HL-60 (cell line): ENCODE data around the gene SLC38A10.

Experiments used
- DNase-seq, 2 experiments: peaks; one replicate each; pipeline ENCODE4 v3.0.0-alpha.2; 2010 to 2020; ENCODE audit warnings: low read depth in 1 of 2, low spot score in 1 of 2
- H3K27ac ChIP-seq: fragments of 250-450 bp; sonication (Bioruptor Pico); replicated peaks from 2 replicates; pipeline ENCODE4 v1.5.1; 2020; ENCODE audit warnings: mild to moderate bottlenecking, moderate library complexity
- H3K27me3 ChIP-seq: fragments of 250-450 bp; sonication (Bioruptor Pico); 2 replicates; pipeline ENCODE4 v1.5.1; 2021; ENCODE audit warnings: mild to moderate bottlenecking, moderate library complexity; ENCODE audit not compliant: insufficient read depth, poor library complexity, severe bottlenecking
- H3K4me3 ChIP-seq: replicated peaks from 2 replicates; pipeline ENCODE4 v1.5.1; 2011; ENCODE audit warnings: mild to moderate bottlenecking, control low read depth, low read length; ENCODE audit not compliant: insufficient read depth
- GABPA ChIP-seq: IDR thresholded peaks from 2 replicates; pipeline ENCODE4 v1.6.1; 2012; ENCODE audit warnings: low read depth
- POLR2AphosphoS5 ChIP-seq: IDR thresholded peaks from 2 replicates; pipeline ENCODE4 v1.6.1; 2012; ENCODE audit warnings: low read depth
- SPI1 ChIP-seq: IDR thresholded peaks from 2 replicates; pipeline ENCODE4 v1.6.1; 2012; ENCODE audit warnings: low read depth, mild to moderate bottlenecking, borderline replicate concordance
- TF ChIP-seq, protein P1 (sequence below): IDR thresholded peaks from one replicate; pipeline ENCODE4 v1.5.1; 2011; ENCODE audit warnings: low read length, control low read depth, inconsistent platforms; ENCODE audit not compliant: insufficient read depth
- TF ChIP-seq, protein P2 (sequence below): IDR thresholded peaks from 2 replicates; pipeline ENCODE4 v1.6.1; 2012; ENCODE audit warnings: low read depth; ENCODE audit not compliant: insufficient replicate concordance

SLC38A10 gene

DNA sequence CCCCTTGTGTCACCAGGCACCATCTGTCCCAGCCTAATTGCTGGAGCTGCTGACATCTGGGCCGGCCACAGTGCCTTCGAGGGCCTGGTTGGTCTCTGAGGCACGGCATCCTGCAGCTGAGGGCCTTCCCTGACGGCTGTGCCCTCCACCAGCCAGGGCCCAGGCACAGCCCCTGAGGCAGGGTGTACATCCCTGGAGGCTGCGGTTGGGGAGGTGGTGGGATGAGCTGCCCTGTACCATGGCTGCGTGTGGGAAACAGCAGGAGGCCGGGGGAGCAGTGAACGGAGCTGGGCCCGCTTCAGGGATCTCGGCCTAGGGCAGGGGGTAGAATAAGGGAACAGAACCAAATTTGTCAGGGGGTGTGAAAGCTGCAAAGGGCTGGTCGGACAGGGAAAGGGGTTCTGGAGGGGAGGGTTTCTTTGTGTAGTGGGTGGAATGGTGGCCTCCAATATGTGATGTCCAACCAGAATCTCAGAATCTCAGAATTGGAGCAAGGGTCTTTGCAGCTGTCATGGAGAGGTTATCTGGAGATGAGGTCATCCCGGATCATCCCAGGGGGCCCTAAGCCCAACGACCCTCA lies 10.0 kb upstream of the SLC38A10 start:
- TF ChIP-seq, protein P1, sequence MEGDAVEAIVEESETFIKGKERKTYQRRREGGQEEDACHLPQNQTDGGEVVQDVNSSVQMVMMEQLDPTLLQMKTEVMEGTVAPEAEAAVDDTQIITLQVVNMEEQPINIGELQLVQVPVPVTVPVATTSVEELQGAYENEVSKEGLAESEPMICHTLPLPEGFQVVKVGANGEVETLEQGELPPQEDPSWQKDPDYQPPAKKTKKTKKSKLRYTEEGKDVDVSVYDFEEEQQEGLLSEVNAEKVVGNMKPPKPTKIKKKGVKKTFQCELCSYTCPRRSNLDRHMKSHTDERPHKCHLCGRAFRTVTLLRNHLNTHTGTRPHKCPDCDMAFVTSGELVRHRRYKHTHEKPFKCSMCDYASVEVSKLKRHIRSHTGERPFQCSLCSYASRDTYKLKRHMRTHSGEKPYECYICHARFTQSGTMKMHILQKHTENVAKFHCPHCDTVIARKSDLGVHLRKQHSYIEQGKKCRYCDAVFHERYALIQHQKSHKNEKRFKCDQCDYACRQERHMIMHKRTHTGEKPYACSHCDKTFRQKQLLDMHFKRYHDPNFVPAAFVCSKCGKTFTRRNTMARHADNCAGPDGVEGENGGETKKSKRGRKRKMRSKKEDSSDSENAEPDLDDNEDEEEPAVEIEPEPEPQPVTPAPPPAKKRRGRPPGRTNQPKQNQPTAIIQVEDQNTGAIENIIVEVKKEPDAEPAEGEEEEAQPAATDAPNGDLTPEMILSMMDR: no peak
- TF ChIP-seq, protein P2, sequence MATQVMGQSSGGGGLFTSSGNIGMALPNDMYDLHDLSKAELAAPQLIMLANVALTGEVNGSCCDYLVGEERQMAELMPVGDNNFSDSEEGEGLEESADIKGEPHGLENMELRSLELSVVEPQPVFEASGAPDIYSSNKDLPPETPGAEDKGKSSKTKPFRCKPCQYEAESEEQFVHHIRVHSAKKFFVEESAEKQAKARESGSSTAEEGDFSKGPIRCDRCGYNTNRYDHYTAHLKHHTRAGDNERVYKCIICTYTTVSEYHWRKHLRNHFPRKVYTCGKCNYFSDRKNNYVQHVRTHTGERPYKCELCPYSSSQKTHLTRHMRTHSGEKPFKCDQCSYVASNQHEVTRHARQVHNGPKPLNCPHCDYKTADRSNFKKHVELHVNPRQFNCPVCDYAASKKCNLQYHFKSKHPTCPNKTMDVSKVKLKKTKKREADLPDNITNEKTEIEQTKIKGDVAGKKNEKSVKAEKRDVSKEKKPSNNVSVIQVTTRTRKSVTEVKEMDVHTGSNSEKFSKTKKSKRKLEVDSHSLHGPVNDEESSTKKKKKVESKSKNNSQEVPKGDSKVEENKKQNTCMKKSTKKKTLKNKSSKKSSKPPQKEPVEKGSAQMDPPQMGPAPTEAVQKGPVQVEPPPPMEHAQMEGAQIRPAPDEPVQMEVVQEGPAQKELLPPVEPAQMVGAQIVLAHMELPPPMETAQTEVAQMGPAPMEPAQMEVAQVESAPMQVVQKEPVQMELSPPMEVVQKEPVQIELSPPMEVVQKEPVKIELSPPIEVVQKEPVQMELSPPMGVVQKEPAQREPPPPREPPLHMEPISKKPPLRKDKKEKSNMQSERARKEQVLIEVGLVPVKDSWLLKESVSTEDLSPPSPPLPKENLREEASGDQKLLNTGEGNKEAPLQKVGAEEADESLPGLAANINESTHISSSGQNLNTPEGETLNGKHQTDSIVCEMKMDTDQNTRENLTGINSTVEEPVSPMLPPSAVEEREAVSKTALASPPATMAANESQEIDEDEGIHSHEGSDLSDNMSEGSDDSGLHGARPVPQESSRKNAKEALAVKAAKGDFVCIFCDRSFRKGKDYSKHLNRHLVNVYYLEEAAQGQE: no peak
- TF ChIP-seq GABPA (no peak), SPI1 (no peak), POLR2AphosphoS5 (no peak)
- Histone ChIP-seq H3K27me3 (no peaks in the 10 kb centered on the region), H3K27ac (no peak overlapping the region), H3K4me3 (no peak overlapping the region)
- no peak for DNase-seq

DNA sequence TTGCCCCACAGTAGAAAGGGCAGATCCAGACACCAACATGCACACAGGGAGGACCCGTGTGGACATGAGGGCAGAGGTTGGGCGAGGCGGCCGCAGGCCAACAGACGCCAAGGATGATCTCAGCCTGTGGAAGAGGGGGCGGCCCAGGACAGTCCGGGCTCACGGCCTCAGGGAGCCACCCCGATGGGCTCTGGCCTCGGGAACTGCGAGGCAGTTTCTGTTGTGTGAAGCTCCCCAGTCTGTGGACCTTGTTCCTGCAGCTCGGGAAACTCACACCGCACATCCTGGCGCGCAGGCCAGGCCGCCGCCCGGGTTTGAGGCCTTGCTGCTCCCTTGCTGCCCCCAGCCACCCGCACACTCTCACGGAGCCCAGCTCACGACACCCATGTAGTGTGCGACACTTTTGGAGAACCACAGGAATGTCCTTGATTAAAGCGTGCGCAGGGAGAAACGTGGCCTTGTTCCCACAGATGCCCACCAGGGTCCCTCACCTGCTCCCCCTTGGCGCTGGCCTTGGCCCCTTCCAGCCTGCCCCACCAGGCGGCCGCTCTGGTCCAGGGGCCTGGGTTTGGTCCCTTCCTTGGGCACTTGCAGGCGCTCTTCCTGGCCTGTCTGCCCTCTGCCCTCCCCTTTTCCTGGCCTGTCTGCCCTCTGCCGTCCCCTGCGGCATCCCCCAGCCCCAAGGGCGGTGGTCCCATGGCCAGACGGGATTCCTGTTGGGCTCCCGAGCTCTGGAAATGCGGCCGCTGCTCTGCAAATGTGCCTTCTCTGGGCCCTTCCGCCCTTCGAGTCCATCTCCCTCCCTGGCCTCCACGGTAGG lies 9.3 kb upstream of the SLC38A10 start:
- TF ChIP-seq POLR2AphosphoS5 (no peak), GABPA (no peak), SPI1 (no peak)
- TF ChIP-seq, protein P1: no peak
- TF ChIP-seq, protein P2: no peak
- DNase-seq: no peak
- H3K4me3 ChIP-seq: no peak overlapping the region
- no peak overlapping the region for H3K27ac ChIP-seq
- H3K27me3 ChIP-seq: no peaks in the 10 kb centered on the region

DNA sequence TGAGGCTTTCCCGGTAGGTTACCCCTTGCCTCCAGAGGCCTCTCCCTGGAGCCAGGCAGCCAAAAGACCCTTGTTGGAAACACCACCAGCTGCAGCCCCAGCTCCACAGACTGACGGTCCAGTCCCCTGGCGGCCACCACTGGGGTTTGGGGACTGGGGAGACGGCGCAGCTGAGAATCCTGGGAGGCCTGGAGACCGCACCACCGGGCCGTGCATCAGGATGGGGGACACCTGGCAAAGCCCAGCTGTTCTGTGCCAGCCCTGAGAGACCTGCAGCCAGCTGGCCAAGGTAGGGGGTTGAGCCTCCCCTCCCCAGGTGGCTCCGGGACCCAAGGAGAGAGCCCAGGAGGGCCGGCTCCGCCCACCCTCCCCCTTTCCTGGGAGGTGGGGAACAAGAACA lies 8.3 kb upstream of the SLC38A10 start:
- no peak for DNase-seq

More for the DNA sequence above, 8.3 kb upstream of the SLC38A10 start:
- TF ChIP-seq, protein P1: no peak
- no peak for TF ChIP-seq SPI1
- no peak for TF ChIP-seq GABPA
- TF ChIP-seq, protein P2: no peak
- no peak for TF ChIP-seq POLR2AphosphoS5
- Histone ChIP-seq H3K27ac (no peak overlapping the region), H3K27me3 (no peaks in the 10 kb centered on the region), H3K4me3 (no peak overlapping the region)
